ENCODE measurements around the gene BAIAP3. TPM values are rescaled to one million over a fixed set of nuclear protein-coding genes. Genes with fewer than 3 reads are reported as not detected.

BAIAP3 gene
- total and polyA plus RNA-seq, 2 of the 8 experiments (the other 6 are each of a cell fraction or from before 2014, with no cell fraction given), result 2.9 to 6.8 TPM

DNA sequence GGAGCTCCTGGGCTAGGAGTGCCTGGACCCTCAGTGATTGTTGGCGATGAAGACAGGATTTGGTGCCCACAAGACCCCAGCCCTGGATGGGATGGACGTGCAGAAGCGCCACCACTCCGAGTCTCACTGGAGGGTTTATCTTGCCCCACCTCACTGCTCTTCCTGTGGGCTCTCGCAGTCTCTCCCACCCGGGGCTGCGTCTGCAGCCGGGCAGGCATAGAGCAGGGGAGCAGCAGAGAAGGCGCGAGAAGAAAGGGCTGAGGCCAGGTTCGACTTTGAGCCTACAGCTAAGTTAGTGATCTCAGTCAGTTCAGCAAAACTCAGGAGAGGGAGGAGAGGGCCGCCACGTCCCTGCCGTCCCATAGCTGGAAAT is 17.4 kb upstream of the BAIAP3 start:
- H3K36me3 ChIP-seq (ENCODE audit: control insufficient read depth in 2 of 4, insufficient read depth in 4 of 4, low read length in 3 of 4), result peaks cover 53 to 82% (median 68%) of the 10 kb centered on the region in 4 experiments
- peak overlapping the region; percentile 62 for H4K8ac ChIP-seq (ENCODE audit: extremely low read depth, insufficient read depth, low read length)
- FAIRE-seq (no peak), DNase-seq (ENCODE audit: low read depth in 1 of 2, low spot score in 2 of 2) (no peak)
- no peak overlapping the region for H3K14ac ChIP-seq (ENCODE audit: insufficient read length)
- peaks cover 50 to 61% of the 10 kb centered on the region in 2 experiments for H4K20me1 ChIP-seq (replicated peaks in 1 of 2; ENCODE audit: control insufficient read depth in 1 of 2, insufficient read depth in 2 of 2, low read length in 2 of 2)
- H3K27ac ChIP-seq (ENCODE audit: low read depth, low read length), result no peak overlapping the region
- H3K9me3 ChIP-seq (ENCODE audit: insufficient read depth in 2 of 2, low read depth in 1 of 2, low read length in 1 of 2), result no peaks in the 10 kb centered on the region
- H3K4me2 ChIP-seq (ENCODE audit: insufficient read depth in 1 of 2, low read depth in 2 of 2, low read length in 2 of 2), result no peak overlapping the region
- no peaks in the 10 kb centered on the region for H3K27me3 ChIP-seq (replicated peaks in 1 of 4; ENCODE audit: control insufficient read depth in 3 of 4, extremely low read depth in 1 of 4, insufficient read depth in 3 of 4, low read length in 3 of 4)
- H3K4me1 ChIP-seq (replicated peaks in 1 of 4; ENCODE audit: control insufficient read depth in 3 of 4, insufficient read depth in 4 of 4, low read length in 3 of 4), result peaks cover 0 to 8% (median 5%) of the 10 kb centered on the region in 4 experiments; a peak in 5 of 7 replicates
- no peak overlapping the region for H3K56ac ChIP-seq (replicated peaks; ENCODE audit: insufficient read length, low read depth, low read length)
- no peak overlapping the region for H2BK20ac ChIP-seq (ENCODE audit: low read length)
- H2BK15ac ChIP-seq (ENCODE audit: low read length), result no peak overlapping the region
- WGBS, 2 experiments (ENCODE audit: extremely low coverage in 1 of 2, insufficient coverage in 1 of 2, insufficient read length in 1 of 2, insufficient replicate concordance in 2 of 2, low coverage in 1 of 2, low lambda C conversion rate in 2 of 2, missing lambda C conversion rate in 1 of 2), result 90% methylated on average over 13 of the region's 14 CpGs; no CpG with 5 or more reads in 1 of the 2 experiments
- H3K79me2 ChIP-seq (ENCODE audit: control insufficient read depth in 1 of 2, insufficient read depth in 2 of 2, low read length in 2 of 2), result peaks cover 24 to 64% of the 10 kb centered on the region in 2 experiments
- CTCF ChIA-PET (ENCODE audit: partially characterized antibody), result interaction anchor here (0.7 to 2.1 kb wide), 11 partner anchors 8 to 64 kb away, joined by 3 to 9 read pairs (median 4); no protein-coding TSS in a partner anchor
- POLR2A ChIA-PET (ENCODE audit: partially characterized antibody), result interaction anchor here (0.9 to 11.4 kb wide), 6 partner anchors 10 to 466 kb away, joined by 3 to 106 read pairs (median 3); partner anchors contain the start of genes NUBP2 and SPSB3
- no peak overlapping the region for H3K4ac ChIP-seq (replicated peaks; ENCODE audit: insufficient read length, low read depth, low read length)
- H3K18ac ChIP-seq (ENCODE audit: extremely low read depth, low read length), result no peak overlapping the region
- no peak overlapping the region for H2AFZ ChIP-seq (ENCODE audit: low read length)
- H3K9ac ChIP-seq (replicated peaks in 1 of 4; ENCODE audit: extremely low read depth in 1 of 4, low read depth in 3 of 4, low read length in 3 of 4), result no peak overlapping the region
- H3K79me1 ChIP-seq (ENCODE audit: low read depth, low read length), result peaks cover 13% of the 10 kb centered on the region
- no peak overlapping the region for H2BK5ac ChIP-seq (ENCODE audit: low read depth, low read length)
- no peak overlapping the region for H3K4me3 ChIP-seq (ENCODE audit: extremely low read depth in 1 of 4, insufficient read depth in 2 of 4, low read depth in 3 of 4, low read length in 4 of 4)
- no peak overlapping the region for H2BK12ac ChIP-seq (ENCODE audit: low read depth, low read length)
- H2AK5ac ChIP-seq (ENCODE audit: low read depth, low read length), result no peak overlapping the region
- no peak overlapping the region for H4K5ac ChIP-seq (ENCODE audit: insufficient read length, low read depth, low read length)
- H3K23me2 ChIP-seq (ENCODE audit: low read depth, low read length), result peaks cover 3% of the 10 kb centered on the region; the same call in 1 of the 2 replicates
- H4K91ac ChIP-seq (replicated peaks; ENCODE audit: insufficient read length, low read length), result no peak overlapping the region
- no peak overlapping the region for H2BK120ac ChIP-seq (replicated peaks; ENCODE audit: low read depth, low read length)
- no peak overlapping the region for H3K23ac ChIP-seq (ENCODE audit: insufficient read length)
- no peak for TF ChIP-seq SP1 (IDR thresholded peaks at IDR 0.05; ENCODE audit: low read depth, low read length)
- no peak for TF ChIP-seq BACH1 (IDR thresholded peaks at IDR 0.05; ENCODE audit: low read length)
- no peak for TF ChIP-seq ATF2 (IDR thresholded peaks at IDR 0.05; ENCODE audit: low read length)
- TF ChIP-seq SUZ12 (IDR thresholded peaks at IDR 0.05; ENCODE audit: low read length), result no peak
- no peak for TF ChIP-seq ATF3 (IDR thresholded peaks at IDR 0.05; ENCODE audit: insufficient read depth, low read depth, low read length)
- no peak for TF ChIP-seq ASH2L (IDR thresholded peaks at IDR 0.05; ENCODE audit: low read length)
- no peak for TF ChIP-seq JUN (IDR thresholded peaks at IDR 0.05; ENCODE audit: low read depth, low read length)
- TF ChIP-seq SIX5 (IDR thresholded peaks at IDR 0.05; ENCODE audit: low read depth, low read length), result no peak
- TF ChIP-seq SIN3A (conservative IDR thresholded peaks at IDR 0.05 in 1 of 2, IDR thresholded peaks at IDR 0.05 in 1 of 2; ENCODE audit: low read depth in 1 of 2, low read length in 2 of 2), result no peak
- TF ChIP-seq FOSL1 (IDR thresholded peaks at IDR 0.05; ENCODE audit: insufficient read depth, low read depth, low read length), result no peak
- TF ChIP-seq SAP30 (IDR thresholded peaks at IDR 0.05; ENCODE audit: insufficient read depth, insufficient replicate concordance, low read length), result no peak
- no peak for TF ChIP-seq TBP (IDR thresholded peaks at IDR 0.05; ENCODE audit: low read depth, low read length)
